Activated CD8-positive, alpha-beta T cell treated with anti-CD3 and anti-CD28 coated beads for 36 hours (primary cell): ENCODE results near the gene ZNF343. TPM values are rescaled to one million over a fixed set of nuclear protein-coding genes. Genes with fewer than 3 reads are reported as not detected.

Source experiments
- ATAC-seq: fragments of 200-7000 bp; cut with Tn5 transposase; one replicate; pipeline ENCODE4 v1.10.0; 2021; ENCODE audit warnings: mild to moderate bottlenecking, moderate library complexity
- CTCF ChIA-PET: fragments of 350-600 bp; sonication (Branson Sonifier 250); formaldehyde crosslinking; loops from one replicate; lab custom pipeline; 2021; ENCODE audit warnings: antibody characterized with exemption; lab: Charles Lee
- POLR2A ChIA-PET: fragments of 350-600 bp; sonication (Branson Sonifier 250); formaldehyde crosslinking; loops from one replicate; lab custom pipeline; 2021; ENCODE audit warnings: antibody characterized with exemption; lab: Charles Lee
- DNase-seq: peaks from one replicate; pipeline ENCODE4 v3.0.0-alpha.2; 2020
- H3K27ac Mint-ChIP-seq: one replicate; pipeline ENCODE4 v1.8.0; 2021; ENCODE audit warnings: mild to moderate bottlenecking, mixed read lengths
- H3K27me3 Mint-ChIP-seq: one replicate; pipeline ENCODE4 v1.8.0; 2021; ENCODE audit warnings: mixed read lengths
- H3K36me3 Mint-ChIP-seq: one replicate; pipeline ENCODE4 v1.8.0; 2021; ENCODE audit warnings: low read depth, mixed read lengths
- H3K4me1 Mint-ChIP-seq: one replicate; pipeline ENCODE4 v1.8.0; 2021; ENCODE audit warnings: low read depth, mixed read lengths
- H3K4me3 Mint-ChIP-seq: one replicate; pipeline ENCODE4 v1.8.0; 2021; ENCODE audit warnings: mild to moderate bottlenecking, moderate library complexity, mixed read lengths
- H3K9me3 Mint-ChIP-seq: one replicate; pipeline ENCODE4 v1.8.0; 2021; ENCODE audit warnings: mixed read lengths
- intact Hi-C: fragments of 100-400 bp; cut with micrococcal nuclease; formaldehyde crosslinking; loops from one replicate; pipeline ENCODE4 v1.10.0; 2022
- total RNA-seq, 2 experiments: library from RNA; stranded (reverse); gene quantifications; one replicate each; pipeline ENCODE4 v1.2.3, GENCODE V29; 2021
- TF ChIP-seq, protein P1 (sequence below): fragments of 200-600 bp; IDR thresholded peaks from one replicate; pipeline ENCODE4 v1.8.0; 2022; ENCODE audit warnings: antibody characterized with exemption, mild to moderate bottlenecking

ZNF343 gene
- total RNA-seq, 2 experiments from 2014 or later = 8.5 to 9.5 TPM

DNA sequence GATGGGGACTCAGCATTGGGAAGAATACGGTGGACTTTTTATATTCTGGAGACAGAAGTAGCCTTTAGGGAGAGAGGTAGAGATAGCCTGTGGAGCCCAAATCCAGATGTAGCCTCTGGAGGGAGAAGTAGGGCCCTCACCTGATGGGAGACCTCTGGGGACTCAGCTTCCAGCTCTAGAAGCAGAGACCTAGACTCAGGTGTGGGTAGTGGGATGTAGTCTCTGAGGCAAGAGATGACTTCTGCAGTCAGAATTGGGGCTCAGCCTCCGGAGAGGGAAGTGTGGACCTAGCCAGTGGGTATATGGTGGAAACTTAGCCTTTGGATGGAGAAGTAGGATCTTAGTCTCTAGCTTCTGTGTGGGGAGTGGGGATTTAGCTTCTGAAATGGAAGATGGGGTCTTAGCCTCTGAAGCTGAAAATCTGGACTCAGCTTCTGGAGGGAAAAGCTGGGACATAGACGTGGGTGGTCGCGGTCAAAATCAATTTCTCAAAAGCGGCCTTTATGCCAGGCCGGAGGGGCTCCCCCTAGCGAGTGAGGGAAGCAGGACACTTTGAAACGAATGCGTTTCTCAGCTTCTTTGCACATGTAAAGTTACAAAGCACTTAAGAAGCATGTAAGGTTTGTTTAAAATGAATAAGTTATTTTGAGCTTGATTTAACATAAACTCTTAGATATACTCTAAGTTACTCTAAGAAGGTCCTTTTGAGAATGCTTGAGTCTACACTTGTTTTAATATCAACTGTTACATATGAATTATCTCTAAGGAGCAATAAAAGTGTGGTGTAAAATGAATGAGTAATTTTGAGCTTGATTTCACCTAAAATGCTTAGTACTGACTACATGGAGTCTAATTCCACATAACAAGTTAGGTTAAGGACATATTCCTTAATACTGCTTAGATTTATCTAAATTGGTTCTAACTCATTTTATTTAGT lies 12.9 kb upstream of the ZNF343 start:
- peaks cover 7% of the 10 kb centered on the region for H3K4me1 Mint-ChIP-seq
- H3K9me3 Mint-ChIP-seq = no peaks in the 10 kb centered on the region
- POLR2A ChIA-PET = interaction anchor here (0.6 to 3.5 kb wide), 8 partner anchors 13 to 131 kb away, joined by 3 to 23 read pairs (median 3); partner anchors contain the start of genes NOP56 and SNRPB
- intact Hi-C loops = loop anchor here (10.0 kb wide), 1 partner anchor 123 kb away; no protein-coding TSS in a partner anchor
- peak; percentile 75 for DNase-seq
- no peak overlapping the region for H3K27ac Mint-ChIP-seq
- ATAC-seq = no peak
- H3K27me3 Mint-ChIP-seq = peaks cover 6% of the 10 kb centered on the region
- no peaks in the 10 kb centered on the region for H3K36me3 Mint-ChIP-seq
- CTCF ChIA-PET = interaction anchor here (0.7 to 6.6 kb wide), 53 partner anchors 10 to 330 kb away, joined by 3 to 147 read pairs (median 4); partner anchors contain the start of genes NOP56, SNRPB, TGM6 and ZNF343
- H3K4me3 Mint-ChIP-seq = no peak overlapping the region
- TF ChIP-seq, protein P1, sequence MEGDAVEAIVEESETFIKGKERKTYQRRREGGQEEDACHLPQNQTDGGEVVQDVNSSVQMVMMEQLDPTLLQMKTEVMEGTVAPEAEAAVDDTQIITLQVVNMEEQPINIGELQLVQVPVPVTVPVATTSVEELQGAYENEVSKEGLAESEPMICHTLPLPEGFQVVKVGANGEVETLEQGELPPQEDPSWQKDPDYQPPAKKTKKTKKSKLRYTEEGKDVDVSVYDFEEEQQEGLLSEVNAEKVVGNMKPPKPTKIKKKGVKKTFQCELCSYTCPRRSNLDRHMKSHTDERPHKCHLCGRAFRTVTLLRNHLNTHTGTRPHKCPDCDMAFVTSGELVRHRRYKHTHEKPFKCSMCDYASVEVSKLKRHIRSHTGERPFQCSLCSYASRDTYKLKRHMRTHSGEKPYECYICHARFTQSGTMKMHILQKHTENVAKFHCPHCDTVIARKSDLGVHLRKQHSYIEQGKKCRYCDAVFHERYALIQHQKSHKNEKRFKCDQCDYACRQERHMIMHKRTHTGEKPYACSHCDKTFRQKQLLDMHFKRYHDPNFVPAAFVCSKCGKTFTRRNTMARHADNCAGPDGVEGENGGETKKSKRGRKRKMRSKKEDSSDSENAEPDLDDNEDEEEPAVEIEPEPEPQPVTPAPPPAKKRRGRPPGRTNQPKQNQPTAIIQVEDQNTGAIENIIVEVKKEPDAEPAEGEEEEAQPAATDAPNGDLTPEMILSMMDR = peak; percentile 80

DNA sequence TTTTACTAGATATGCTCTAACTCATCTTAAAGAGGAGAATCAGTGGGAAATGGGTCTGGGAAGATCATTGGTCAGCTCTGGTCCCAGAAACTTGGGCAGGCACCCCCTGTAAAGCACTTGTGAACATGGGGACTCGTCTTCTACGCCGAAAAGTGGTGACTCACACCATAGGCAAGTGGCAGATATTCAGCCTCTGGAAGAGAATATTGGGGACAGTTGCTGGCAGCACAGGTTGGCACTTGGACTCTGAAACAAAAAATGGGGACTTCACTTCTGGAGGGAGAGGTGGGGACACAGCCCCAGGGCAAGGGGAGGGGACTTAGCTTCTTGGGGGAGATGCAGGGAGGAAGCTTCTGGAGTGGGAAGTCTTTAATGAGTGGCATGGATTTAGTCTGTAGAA lies 11.9 kb upstream of the ZNF343 start:
- ATAC-seq (no peak), DNase-seq (no peak)
- TF ChIP-seq, protein P1 = no peak
- Mint-ChIP-seq H3K4me3 (no peak overlapping the region), H3K9me3 (no peaks in the 10 kb centered on the region), H3K4me1 (peaks cover 7% of the 10 kb centered on the region), H3K27me3 (peaks cover 6% of the 10 kb centered on the region), H3K27ac (no peak overlapping the region), H3K36me3 (no peaks in the 10 kb centered on the region)
- CTCF ChIA-PET = interaction anchor here (0.7 to 6.6 kb wide), 11 partner anchors 9 to 135 kb away, joined by 3 to 147 read pairs (median 4); partner anchors contain the start of genes NOP56, SNRPB and ZNF343
- intact Hi-C loops = loop anchor here (10.0 kb wide), 1 partner anchor 124 kb away; no protein-coding TSS in a partner anchor
- POLR2A ChIA-PET = interaction anchor here (1.1 to 3.5 kb wide), 3 partner anchors 50 to 132 kb away, joined by 3 to 23 read pairs (median 10); partner anchors contain the start of genes NOP56 and SNRPB

DNA sequence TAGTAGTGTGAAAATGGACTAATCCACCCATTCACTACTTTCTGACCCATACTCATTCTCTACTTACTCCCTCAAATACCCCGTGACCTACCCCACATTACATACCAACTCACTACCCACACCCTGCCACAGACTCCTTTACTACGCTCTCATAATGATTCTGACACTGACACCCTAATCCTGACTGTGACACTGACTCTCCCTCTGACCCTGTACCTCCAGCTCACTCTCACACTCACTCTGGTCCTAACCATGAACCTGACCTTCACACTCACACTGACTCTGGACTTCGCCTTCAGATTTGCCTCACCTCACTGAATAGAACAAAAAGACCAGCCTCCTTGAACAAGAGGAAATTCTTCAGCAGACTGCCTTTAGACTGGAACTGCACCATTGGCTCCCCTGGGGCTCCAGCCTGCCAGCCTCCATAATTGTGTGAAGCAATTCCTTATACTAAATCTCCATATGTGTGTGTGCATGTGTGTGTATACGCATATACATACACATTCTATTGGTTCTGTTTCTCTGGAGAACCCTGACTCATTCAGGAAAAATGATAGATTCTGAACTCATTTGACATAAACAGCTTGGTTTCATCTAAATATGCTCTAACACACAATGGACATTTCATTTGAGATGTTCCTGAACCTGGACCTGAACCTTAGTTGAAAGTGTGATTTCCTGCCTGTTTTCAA lies 10.5 kb upstream of the ZNF343 start:
- no peak overlapping the region for H3K27ac Mint-ChIP-seq
- peak; percentile 23 for ATAC-seq
- H3K36me3 Mint-ChIP-seq = no peaks in the 10 kb centered on the region
- intact Hi-C loops = no loop called here
- no peak for DNase-seq
- peaks cover 8% of the 10 kb centered on the region for H3K27me3 Mint-ChIP-seq
- TF ChIP-seq, protein P1 = no peak
- H3K4me1 Mint-ChIP-seq = peaks cover 5% of the 10 kb centered on the region
- ChIA-PET POLR2A (interaction anchor here (3.5 kb wide), 1 partner anchor 133 kb away, joined by 23 read pairs; the partner anchor contains the start of gene NOP56), CTCF (interaction anchor here (1.1 to 6.6 kb wide), 5 partner anchors 8 to 33 kb away, joined by 4 to 147 read pairs (median 4); partner anchors contain the start of gene ZNF343)
- no peaks in the 10 kb centered on the region for H3K9me3 Mint-ChIP-seq
- H3K4me3 Mint-ChIP-seq = no peak overlapping the region

- Mint-ChIP-seq H3K27me3 (peaks cover 10% of the 10 kb centered on the region), H3K9me3 (no peaks in the 10 kb centered on the region), H3K4me3 (no peak overlapping the region), H3K36me3 (no peaks in the 10 kb centered on the region), H3K27ac (no peak overlapping the region), H3K4me1 (peaks cover 5% of the 10 kb centered on the region)
- ChIA-PET POLR2A (no interaction called here), CTCF (interaction anchor here (1.0 to 1.3 kb wide), 2 partner anchors 9 to 11 kb away, joined by 3 to 4 read pairs; no protein-coding TSS in a partner anchor)
- DNase-seq = no peak
- TF ChIP-seq, protein P1 = no peak
- no peak for ATAC-seq
- intact Hi-C loops = no loop called here
Measured at GRCh38 chr20:2518558-2518957, 9.8 kb upstream of the ZNF343 start.
